ENCODE measurements around the gene CLASP1.

DNA sequence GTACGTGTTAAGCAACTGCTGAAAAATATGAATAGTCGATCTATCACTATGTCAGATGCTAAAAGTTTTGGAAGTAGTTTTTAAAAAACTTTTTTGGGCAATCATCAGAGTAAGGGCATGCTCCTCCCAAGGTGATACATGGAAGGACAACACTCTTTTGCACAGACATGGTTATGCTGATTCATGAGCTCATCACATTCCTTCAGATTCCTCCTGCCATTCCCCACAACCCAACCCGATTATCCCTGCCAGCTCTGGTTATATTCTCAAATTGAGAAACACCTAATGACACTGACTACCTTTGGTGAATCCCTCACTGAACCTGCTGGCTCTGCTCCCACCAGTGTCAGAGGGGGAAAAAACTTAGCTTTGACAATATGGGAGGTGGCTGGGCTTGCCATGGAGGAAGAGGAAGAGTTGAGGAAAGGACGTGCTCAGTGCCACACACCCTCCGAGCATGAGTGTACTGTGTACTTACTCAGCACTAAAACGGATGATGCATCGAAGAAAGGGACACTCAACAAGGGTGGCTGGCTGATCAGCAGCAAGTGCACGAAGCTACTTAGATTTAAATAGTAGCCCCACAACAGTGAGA, 202.5 kb downstream of the CLASP1 start:
- no peak for TF ChIP-seq POLR2A (IDR thresholded peaks at IDR 0.05; ENCODE audit: low read depth, low read length)
- no peak for TF ChIP-seq TAF1 (IDR thresholded peaks at IDR 0.05; ENCODE audit: low read depth, low read length)

Measured in GM12891 (cell line).